ENCODE measurements around the gene JSRP1.

- TF ChIP-seq ARNT (IDR thresholded peaks at IDR 0.05): no peak
- TF ChIP-seq ELF4 (IDR thresholded peaks at IDR 0.05): no peak
- TF ChIP-seq LEF1 (IDR thresholded peaks at IDR 0.05; ENCODE audit: borderline replicate concordance): no peak
- TF ChIP-seq, protein P1, sequence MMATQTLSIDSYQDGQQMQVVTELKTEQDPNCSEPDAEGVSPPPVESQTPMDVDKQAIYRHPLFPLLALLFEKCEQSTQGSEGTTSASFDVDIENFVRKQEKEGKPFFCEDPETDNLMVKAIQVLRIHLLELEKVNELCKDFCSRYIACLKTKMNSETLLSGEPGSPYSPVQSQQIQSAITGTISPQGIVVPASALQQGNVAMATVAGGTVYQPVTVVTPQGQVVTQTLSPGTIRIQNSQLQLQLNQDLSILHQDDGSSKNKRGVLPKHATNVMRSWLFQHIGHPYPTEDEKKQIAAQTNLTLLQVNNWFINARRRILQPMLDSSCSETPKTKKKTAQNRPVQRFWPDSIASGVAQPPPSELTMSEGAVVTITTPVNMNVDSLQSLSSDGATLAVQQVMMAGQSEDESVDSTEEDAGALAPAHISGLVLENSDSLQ (IDR thresholded peaks at IDR 0.05): no peak
- TF ChIP-seq TARDBP (IDR thresholded peaks at IDR 0.05): no peak
- TF ChIP-seq FOXK2 (IDR thresholded peaks at IDR 0.05): no peak
Observed at GRCh38 chr19:2248136-2249009, 7.8 kb downstream of the JSRP1 start.

Measured in HEK293T (cell line).